ENCODE data around the gene PTPRH. TPM values are rescaled to one million over a fixed set of nuclear protein-coding genes. Genes with fewer than 3 reads are reported as not detected.

PTPRH gene
- total RNA-seq, 1 donor from 2014 or later: 0.30 TPM

DNA sequence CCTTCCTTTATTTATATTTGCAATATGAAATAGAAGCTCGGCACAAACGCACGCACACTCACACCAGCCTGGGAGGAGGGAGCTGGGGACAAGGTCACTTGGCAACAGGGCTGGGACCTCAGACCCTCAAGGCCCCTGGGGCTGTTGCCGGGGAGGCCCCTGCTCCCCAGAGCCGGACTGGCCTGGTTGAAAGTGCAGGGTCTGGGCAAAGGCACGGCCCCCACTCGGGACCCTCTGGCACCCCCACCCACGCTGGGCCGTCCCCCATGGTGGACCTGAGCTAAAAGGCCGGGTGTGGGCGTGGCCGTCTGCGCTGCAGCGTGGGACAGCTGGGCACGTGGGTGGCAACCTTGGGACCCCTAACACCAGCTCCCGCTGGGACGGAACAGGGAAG is 20.5 kb upstream of the PTPRH start:
- Histone ChIP-seq H3K27me3 (ENCODE audit: low read depth) (no peaks in the 10 kb centered on the region), H3K4me1 (no peaks in the 10 kb centered on the region), H3K27ac (no peak overlapping the region), H3K36me3 (peaks cover 83% of the 10 kb centered on the region), H3K9me3 (no peaks in the 10 kb centered on the region), H3K4me3 (no peak overlapping the region)
- intact Hi-C loops (cut with DNase I): no loop called here
- TF ChIP-seq, protein P1, sequence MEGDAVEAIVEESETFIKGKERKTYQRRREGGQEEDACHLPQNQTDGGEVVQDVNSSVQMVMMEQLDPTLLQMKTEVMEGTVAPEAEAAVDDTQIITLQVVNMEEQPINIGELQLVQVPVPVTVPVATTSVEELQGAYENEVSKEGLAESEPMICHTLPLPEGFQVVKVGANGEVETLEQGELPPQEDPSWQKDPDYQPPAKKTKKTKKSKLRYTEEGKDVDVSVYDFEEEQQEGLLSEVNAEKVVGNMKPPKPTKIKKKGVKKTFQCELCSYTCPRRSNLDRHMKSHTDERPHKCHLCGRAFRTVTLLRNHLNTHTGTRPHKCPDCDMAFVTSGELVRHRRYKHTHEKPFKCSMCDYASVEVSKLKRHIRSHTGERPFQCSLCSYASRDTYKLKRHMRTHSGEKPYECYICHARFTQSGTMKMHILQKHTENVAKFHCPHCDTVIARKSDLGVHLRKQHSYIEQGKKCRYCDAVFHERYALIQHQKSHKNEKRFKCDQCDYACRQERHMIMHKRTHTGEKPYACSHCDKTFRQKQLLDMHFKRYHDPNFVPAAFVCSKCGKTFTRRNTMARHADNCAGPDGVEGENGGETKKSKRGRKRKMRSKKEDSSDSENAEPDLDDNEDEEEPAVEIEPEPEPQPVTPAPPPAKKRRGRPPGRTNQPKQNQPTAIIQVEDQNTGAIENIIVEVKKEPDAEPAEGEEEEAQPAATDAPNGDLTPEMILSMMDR (IDR thresholded peaks at IDR 0.05): no peak
- DNase-seq (no peak), ATAC-seq (peak in 1 of 2 donors; percentile 2)

DNA sequence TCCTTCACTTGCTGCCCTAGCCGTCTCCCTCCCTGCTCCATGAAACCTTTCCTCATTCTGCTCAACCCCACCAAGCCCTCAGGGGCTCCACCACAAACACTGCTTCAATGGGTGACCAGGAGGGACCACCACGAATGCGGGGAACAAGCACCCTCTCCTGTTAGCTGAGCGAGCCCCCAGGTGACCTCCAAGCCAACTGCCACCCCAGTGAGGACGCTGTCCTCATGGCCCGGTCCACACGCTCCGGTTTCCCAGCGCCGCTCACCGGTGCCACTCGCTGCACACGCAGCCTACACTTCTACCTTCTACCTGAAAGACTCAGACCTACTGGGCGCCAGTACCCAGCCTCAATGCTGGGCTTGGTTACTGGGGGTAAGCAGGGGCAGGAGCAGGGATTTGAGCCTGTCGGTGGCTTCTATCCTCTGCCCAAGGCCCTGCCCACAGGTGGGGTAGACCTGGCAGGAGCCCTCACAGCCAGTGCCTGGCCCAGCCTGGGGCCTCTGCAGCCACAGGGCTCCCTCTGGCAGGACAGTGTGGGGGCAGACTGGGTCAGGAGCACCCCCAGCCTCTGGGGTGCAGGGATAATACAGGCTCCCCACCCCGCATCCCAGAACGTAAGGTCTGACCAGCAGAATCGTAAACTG is 20.0 kb upstream of the PTPRH start:
- no peaks in the 10 kb centered on the region for H3K9me3 ChIP-seq
- peaks cover 77% of the 10 kb centered on the region for H3K36me3 ChIP-seq
- no peak overlapping the region for H3K4me3 ChIP-seq
- DNase-seq (no peak), ATAC-seq (peak in 1 of 2 donors; percentile 3)
- no peaks in the 10 kb centered on the region for H3K4me1 ChIP-seq
- no peak overlapping the region for H3K27ac ChIP-seq
- TF ChIP-seq, protein P1 (IDR thresholded peaks at IDR 0.05): no peak
- intact Hi-C loops (cut with DNase I): no loop called here
- no peaks in the 10 kb centered on the region for H3K27me3 ChIP-seq (ENCODE audit: low read depth)

DNA sequence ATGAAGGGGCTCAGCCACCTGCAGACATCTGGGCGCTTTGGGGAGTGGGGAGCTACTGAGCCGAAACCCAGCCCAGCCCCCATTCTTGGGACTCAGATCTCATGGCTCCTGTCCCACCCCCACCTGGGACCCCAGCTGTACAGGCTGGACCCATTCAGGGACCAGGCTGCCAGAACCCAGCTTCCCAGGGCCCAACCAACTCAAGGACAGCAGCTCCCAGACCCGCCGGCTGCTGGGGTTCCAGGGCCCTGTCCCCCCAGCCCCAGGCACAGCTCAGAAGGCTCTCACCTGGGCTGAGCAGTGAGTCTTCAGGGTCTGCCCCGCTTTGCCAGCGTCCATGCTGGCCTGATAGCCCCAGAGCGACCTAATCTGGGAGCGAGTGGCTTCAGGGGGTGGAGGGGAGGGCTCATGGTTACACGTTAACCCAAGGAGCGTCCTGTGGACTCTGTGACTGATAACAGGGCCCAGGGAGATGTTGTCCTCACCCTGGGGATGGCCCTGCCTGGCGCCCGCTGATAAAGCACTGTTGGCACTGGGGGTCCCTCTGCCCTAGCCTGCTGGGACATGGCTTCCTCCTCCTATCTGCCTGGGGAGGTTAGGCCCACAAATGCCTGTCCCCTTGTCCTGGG is 19.2 kb upstream of the PTPRH start, which contains the start of gene TMEM86B:
TMEM86B (minus strand) TSS at position 361 of the 629 bp plus-strand sequence; CDS start at position 339, 22 bp downstream.
- peaks cover 70% of the 10 kb centered on the region for H3K36me3 ChIP-seq
- no peak within 1 kb of the TSS for H3K27ac ChIP-seq
- intact Hi-C loops (cut with DNase I): no loop called here
- TF ChIP-seq, protein P1 (IDR thresholded peaks at IDR 0.05): no peak
- no peaks in the 10 kb centered on the region for H3K4me1 ChIP-seq
- ATAC-seq: no peak
- H3K4me3 ChIP-seq: no peak within 1 kb of the TSS
- no peaks in the 10 kb centered on the region for H3K9me3 ChIP-seq
- no peaks in the 10 kb centered on the region for H3K27me3 ChIP-seq (ENCODE audit: low read depth)
- no peak for DNase-seq

DNA sequence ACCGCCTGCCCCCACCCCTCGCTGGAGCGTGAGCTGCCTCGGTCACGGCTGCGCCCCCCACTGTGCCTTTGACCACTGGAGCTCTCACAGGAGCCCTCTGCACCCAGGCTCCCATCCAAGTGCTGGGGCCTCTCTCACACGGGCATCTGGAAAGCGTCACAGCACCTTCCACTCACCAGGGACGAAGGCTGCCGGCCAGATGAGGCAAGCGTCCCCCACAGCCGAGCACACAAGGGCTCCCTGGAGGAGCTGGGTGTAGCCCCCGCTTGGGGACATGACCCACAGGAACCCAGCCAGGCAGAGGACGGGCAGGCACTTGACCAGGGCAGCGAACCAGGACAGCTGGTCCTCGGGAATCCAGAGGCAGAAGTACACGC is 18.7 kb upstream of the PTPRH start:
- no peaks in the 10 kb centered on the region for H3K9me3 ChIP-seq
- DNase-seq: no peak
- no peak overlapping the region for H3K27ac ChIP-seq
- TF ChIP-seq, protein P1 (IDR thresholded peaks at IDR 0.05): no peak
- peaks cover 65% of the 10 kb centered on the region for H3K36me3 ChIP-seq
- no peaks in the 10 kb centered on the region for H3K27me3 ChIP-seq (ENCODE audit: low read depth)
- no peaks in the 10 kb centered on the region for H3K4me1 ChIP-seq
- H3K4me3 ChIP-seq: no peak overlapping the region
- no peak for ATAC-seq
- intact Hi-C loops (cut with DNase I): no loop called here

DNA sequence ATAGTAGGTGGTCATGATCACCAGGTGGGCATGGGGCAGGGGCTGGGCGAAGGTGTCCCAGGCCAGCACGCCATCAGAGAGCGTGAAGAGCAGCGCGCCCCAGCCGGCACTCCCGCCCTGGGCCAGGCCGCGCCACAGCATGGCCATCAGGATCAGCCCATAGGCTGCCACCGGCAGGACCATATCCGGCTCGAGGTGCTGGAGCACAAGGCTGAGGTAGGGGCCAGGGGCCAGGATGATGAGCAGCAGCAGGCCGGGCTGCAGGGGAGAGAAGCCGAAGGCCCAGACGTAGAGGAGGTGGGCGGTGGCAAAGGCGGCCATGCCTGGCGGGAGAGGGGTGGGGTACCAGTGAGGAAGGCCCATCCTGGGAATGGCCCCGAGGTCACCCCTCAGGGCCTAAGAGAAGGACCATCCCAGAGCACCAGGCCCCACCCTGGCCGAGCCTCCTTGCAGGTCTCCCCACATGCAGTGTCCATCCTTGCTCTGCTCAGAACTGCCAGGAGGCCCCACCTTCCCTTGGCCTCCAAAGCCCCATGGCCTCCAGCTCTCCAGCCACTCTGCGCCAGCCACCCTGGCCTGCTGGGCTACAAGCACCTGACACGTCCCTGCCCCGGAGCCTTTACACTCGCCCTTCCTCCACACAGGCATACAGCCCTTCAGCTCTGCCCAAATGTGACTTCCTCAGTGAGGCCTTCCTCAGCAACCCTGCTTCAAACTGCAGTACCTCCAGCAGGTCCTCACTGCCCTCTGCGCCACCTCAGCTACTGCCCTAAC is 18.1 kb upstream of the PTPRH start:
- H3K4me1 ChIP-seq: no peaks in the 10 kb centered on the region
- no peak overlapping the region for H3K27ac ChIP-seq
- peaks cover 59% of the 10 kb centered on the region for H3K36me3 ChIP-seq
- intact Hi-C loops (cut with DNase I): no loop called here
- no peaks in the 10 kb centered on the region for H3K27me3 ChIP-seq (ENCODE audit: low read depth)
- H3K4me3 ChIP-seq: no peak overlapping the region
- DNase-seq (no peak), ATAC-seq (no peak)
- TF ChIP-seq, protein P1 (IDR thresholded peaks at IDR 0.05): no peak
- no peaks in the 10 kb centered on the region for H3K9me3 ChIP-seq

Data from lower lobe of right lung (tissue), 2 donors.